A673 (cell line): Measurements from ENCODE around the gene ITGA1.

Experiments
- EZH2 ChIP-seq: fragments of 200-600 bp; sonication (generic); IDR thresholded peaks from 2 replicates; pipeline ENCODE4 v1.6.1; 2017; ENCODE audit warnings: borderline replicate concordance, low read depth, mild to moderate bottlenecking, mixed read lengths, antibody characterized with exemption, low read length; ENCODE audit not compliant: poor library complexity, severe bottlenecking
- TF ChIP-seq, protein P1 (sequence below): fragments of 300-800, 200-600 bp; sonication (generic); conservative IDR thresholded peaks from 2 replicates; pipeline ENCODE4 v1.5.1; 2017; ENCODE audit warnings: low read depth, mild to moderate bottlenecking, antibody characterized with exemption, low read length, moderate library complexity, mixed read lengths

DNA sequence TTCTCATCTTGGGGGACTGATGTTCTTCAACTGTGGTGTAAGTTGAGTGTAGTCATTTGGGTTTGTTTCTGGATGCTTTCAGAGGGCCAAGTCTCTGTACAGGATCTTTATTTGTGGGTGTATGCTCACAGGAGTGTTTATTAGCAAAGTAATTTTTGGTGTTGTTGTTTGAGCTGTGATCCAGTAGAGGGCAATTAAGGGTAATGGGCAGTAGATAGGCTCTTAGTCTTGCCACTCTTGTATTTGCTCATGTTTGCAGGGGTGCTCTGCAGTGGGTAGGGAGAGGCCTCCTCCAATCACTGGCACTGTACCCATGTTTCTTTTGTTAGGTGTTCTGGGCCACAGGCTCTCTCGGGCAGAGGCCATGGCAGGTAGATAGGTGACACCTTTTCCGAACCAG is 155.6 kb downstream of the ITGA1 start:
- TF ChIP-seq, protein P1, sequence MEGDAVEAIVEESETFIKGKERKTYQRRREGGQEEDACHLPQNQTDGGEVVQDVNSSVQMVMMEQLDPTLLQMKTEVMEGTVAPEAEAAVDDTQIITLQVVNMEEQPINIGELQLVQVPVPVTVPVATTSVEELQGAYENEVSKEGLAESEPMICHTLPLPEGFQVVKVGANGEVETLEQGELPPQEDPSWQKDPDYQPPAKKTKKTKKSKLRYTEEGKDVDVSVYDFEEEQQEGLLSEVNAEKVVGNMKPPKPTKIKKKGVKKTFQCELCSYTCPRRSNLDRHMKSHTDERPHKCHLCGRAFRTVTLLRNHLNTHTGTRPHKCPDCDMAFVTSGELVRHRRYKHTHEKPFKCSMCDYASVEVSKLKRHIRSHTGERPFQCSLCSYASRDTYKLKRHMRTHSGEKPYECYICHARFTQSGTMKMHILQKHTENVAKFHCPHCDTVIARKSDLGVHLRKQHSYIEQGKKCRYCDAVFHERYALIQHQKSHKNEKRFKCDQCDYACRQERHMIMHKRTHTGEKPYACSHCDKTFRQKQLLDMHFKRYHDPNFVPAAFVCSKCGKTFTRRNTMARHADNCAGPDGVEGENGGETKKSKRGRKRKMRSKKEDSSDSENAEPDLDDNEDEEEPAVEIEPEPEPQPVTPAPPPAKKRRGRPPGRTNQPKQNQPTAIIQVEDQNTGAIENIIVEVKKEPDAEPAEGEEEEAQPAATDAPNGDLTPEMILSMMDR = 0 out of 2 replicates have a peak, but pooled peaks have one; percentile 18
- TF ChIP-seq EZH2 = no peak
